Ascending aorta (tissue), 2 donors: ENCODE measurements around the gene PADI3. TPM values are rescaled to one million over a fixed set of nuclear protein-coding genes. Genes with fewer than 3 reads are reported as not detected.

Experiments used
- DNase-seq, 2 donors: peaks; one replicate each; pipeline ENCODE4 v3.0.0-alpha.2; 2019; ENCODE audit warnings: low spot score in 2 of 2
- H3K27ac ChIP-seq, 2 donors: fragments of 200-600 bp; sonication (generic); one replicate each; pipeline ENCODE4 v1.5.1; 2016 to 2017; ENCODE audit warnings: mild to moderate bottlenecking in 1 of 2
- H3K27me3 ChIP-seq: fragments of 200-600 bp; sonication (generic); one replicate; pipeline ENCODE4 v1.5.1; 2017
- H3K36me3 ChIP-seq, 2 donors: fragments of 200-600 bp; sonication (generic); one replicate each; pipeline ENCODE4 v1.5.1; 2016
- H3K4me1 ChIP-seq, 2 donors: fragments of 200-600 bp; sonication (generic); one replicate each; pipeline ENCODE4 v1.5.1; 2016 to 2017; ENCODE audit warnings: mild to moderate bottlenecking in 1 of 2
- H3K4me3 ChIP-seq, 2 donors: fragments of 200-600 bp; sonication (generic); one replicate each; pipeline ENCODE4 v1.5.1; 2016 to 2017; ENCODE audit warnings: mild to moderate bottlenecking in 1 of 2
- H3K9me3 ChIP-seq, 2 donors: fragments of 200-600 bp; sonication (generic); one replicate each; pipeline ENCODE4 v1.5.1; 2016
- CTCF ChIP-seq, 3 experiments: fragments of 200-600 bp in 2 of 3; fragments of 450-650 bp in 1 of 3; sonication (generic) in 2 of 3; IDR thresholded peaks; one replicate each; pipeline ENCODE4 v1.5.1; 2016 to 2019; ENCODE audit warnings: antibody characterized with exemption in 3 of 3, mild to moderate bottlenecking in 1 of 3, moderate library complexity in 1 of 3
- intact Hi-C: fragments of 100-400 bp; cut with DNase I; formaldehyde crosslinking; loops from one replicate; pipeline ENCODE4 v1.15.1; 2023
- total RNA-seq: library from RNA; depleted of rRNA; stranded (reverse); fragments of >200 nt; gene quantifications from one replicate; pipeline ENCODE4 v1.1.0, GENCODE V29; 2016

Gene PADI3
- total RNA-seq, 1 donor from 2014 or later = not detected

GRCh38 chr1:17310068-17310640, 61.3 kb downstream of the PADI3 start:
- Histone ChIP-seq H3K27me3 (no peaks in the 10 kb centered on the region), H3K27ac (no peak overlapping the region), H3K36me3 (no peaks in the 10 kb centered on the region), H3K4me1 (no peaks in the 10 kb centered on the region), H3K9me3 (no peaks in the 10 kb centered on the region), H3K4me3 (no peak overlapping the region)
- no peak for TF ChIP-seq CTCF (IDR thresholded peaks at IDR 0.05)
- no peak for DNase-seq
- intact Hi-C loops = no loop called here

- no peak for DNase-seq
- Histone ChIP-seq H3K4me1 (no peaks in the 10 kb centered on the region), H3K36me3 (no peaks in the 10 kb centered on the region), H3K9me3 (no peaks in the 10 kb centered on the region), H3K4me3 (no peak overlapping the region), H3K27me3 (no peaks in the 10 kb centered on the region), H3K27ac (no peak overlapping the region)
- TF ChIP-seq CTCF (IDR thresholded peaks at IDR 0.05) = no peak
- intact Hi-C loops = no loop called here
These were observed 64.8 kb downstream of the PADI3 start for GRCh38 chr1:17313530-17314309.

- no peak overlapping the region for H3K4me3 ChIP-seq
- H3K27ac ChIP-seq = no peak overlapping the region
- no peaks in the 10 kb centered on the region for H3K9me3 ChIP-seq
- no peaks in the 10 kb centered on the region for H3K36me3 ChIP-seq
- no peaks in the 10 kb centered on the region for H3K27me3 ChIP-seq
- intact Hi-C loops = no loop called here
- TF ChIP-seq CTCF (IDR thresholded peaks at IDR 0.05) = no peak
- no peaks in the 10 kb centered on the region for H3K4me1 ChIP-seq
- no peak for DNase-seq
These were observed 65.6 kb downstream of the PADI3 start for GRCh38 chr1:17314491-17314971.

GRCh38 chr1:17315542-17316130, 66.7 kb downstream of the PADI3 start:
- Histone ChIP-seq H3K4me1 (no peaks in the 10 kb centered on the region), H3K27me3 (no peaks in the 10 kb centered on the region), H3K4me3 (no peak overlapping the region), H3K27ac (no peak overlapping the region), H3K36me3 (no peaks in the 10 kb centered on the region), H3K9me3 (no peaks in the 10 kb centered on the region)
- no peak for TF ChIP-seq CTCF (IDR thresholded peaks at IDR 0.05)
- DNase-seq = no peak
- intact Hi-C loops = no loop called here

- no peaks in the 10 kb centered on the region for H3K36me3 ChIP-seq
- no peak overlapping the region for H3K27ac ChIP-seq
- DNase-seq = no peak
- TF ChIP-seq CTCF (IDR thresholded peaks at IDR 0.05) = no peak
- intact Hi-C loops = no loop called here
- no peaks in the 10 kb centered on the region for H3K4me1 ChIP-seq
- no peaks in the 10 kb centered on the region for H3K27me3 ChIP-seq
- no peaks in the 10 kb centered on the region for H3K9me3 ChIP-seq
- no peak overlapping the region for H3K4me3 ChIP-seq
These were observed 67.8 kb downstream of the PADI3 start for GRCh38 chr1:17316704-17317103.
